Amniotic epithelial cell (primary cell): ENCODE results near the gene PCDHGB5.
"Not testable (repeated sequence)": the region's sequence is repeated elsewhere in the genome, so short reads cannot be mapped to it uniquely, and the experiment has no call there.

Source experiments
- DNase-seq: peaks from one replicate; pipeline ENCODE4 v3.0.0-alpha.2; 2010; ENCODE audit warnings: low read depth

PCDHGB5 gene

GRCh38 chr5:141382469-141383294 is 15.1 kb upstream of the PCDHGB5 start, which contains the start of gene PCDHGA7:
Gene PCDHGA7 (plus strand): TSS chr5:141382742. CDS start chr5:141382900, 158 bp downstream.
- DNase-seq, result peak; percentile 37

DNA sequence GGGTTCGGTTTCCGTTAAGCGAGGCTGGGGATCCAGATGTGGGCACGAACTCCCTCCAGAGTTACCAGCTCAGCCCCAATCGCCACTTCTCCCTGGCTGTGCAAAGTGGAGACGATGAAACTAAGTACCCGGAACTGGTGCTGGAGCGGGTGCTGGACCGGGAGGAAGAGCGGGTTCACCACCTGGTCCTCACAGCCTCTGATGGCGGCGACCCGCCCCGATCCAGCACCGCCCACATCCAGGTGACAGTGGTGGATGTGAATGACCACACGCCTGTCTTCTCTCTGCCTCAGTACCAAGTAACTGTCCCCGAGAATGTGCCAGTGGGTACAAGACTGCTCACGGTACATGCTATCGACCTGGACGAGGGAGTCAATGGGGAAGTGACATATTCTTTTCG is 14.4 kb upstream of the PCDHGB5 start:
- no peak for DNase-seq

DNA sequence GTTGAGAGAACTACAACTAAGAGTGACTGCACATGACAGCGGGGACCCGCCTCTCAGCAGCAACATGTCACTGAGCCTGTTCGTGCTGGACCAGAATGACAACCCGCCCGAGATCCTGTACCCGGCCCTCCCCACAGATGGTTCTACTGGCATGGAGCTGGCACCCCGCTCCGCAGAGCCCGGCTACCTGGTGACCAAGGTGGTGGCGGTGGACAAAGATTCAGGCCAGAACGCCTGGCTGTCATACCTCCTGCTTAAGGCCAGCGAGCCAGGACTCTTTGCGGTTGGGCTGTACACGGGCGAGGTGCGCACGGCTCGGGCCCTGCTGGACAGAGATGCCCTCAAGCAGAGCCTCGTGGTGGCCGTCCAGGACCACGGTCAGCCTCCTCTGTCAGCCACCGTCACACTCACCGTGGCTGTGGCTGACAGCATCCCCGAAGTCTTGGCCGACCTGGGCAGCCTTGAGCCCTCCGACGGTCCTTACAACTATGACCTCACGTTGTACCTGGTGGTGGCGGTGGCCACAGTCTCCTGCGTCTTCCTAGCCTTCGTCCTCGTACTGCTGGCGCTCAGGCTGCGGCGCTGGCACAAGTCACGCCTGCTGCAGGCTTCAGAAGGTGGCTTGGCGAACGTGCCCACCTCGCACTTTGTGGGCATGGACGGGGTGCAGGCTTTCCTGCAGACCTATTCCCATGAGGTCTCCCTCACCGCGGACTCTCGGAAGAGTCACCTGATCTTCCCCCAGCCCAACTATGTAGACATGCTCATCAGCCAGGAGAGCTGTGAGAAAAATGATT is 13.1 kb upstream of the PCDHGB5 start:
- DNase-seq, result no peak

- DNase-seq, result not testable (repeated sequence)
Observed at GRCh38 chr5:141387557-141388311, 10.0 kb upstream of the PCDHGB5 start, which contains the start of gene PCDHGB4. Gene PCDHGB4 (plus strand): TSS chr5:141387698. CDS start chr5:141387885, 187 bp downstream.

DNA sequence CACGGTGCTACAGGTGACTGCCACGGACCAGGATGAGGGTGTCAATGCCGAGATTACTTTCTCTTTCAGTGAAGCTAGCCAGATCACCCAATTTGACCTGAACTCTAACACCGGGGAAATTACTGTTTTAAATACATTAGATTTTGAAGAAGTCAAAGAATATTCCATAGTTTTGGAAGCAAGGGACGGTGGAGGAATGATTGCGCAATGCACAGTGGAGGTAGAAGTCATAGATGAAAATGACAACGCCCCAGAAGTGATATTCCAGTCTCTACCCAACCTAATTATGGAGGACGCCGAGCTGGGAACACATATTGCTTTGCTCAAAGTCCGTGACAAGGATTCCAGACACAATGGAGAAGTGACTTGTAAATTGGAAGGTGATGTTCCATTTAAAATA is 9.1 kb upstream of the PCDHGB5 start:
- no peak for DNase-seq

DNA sequence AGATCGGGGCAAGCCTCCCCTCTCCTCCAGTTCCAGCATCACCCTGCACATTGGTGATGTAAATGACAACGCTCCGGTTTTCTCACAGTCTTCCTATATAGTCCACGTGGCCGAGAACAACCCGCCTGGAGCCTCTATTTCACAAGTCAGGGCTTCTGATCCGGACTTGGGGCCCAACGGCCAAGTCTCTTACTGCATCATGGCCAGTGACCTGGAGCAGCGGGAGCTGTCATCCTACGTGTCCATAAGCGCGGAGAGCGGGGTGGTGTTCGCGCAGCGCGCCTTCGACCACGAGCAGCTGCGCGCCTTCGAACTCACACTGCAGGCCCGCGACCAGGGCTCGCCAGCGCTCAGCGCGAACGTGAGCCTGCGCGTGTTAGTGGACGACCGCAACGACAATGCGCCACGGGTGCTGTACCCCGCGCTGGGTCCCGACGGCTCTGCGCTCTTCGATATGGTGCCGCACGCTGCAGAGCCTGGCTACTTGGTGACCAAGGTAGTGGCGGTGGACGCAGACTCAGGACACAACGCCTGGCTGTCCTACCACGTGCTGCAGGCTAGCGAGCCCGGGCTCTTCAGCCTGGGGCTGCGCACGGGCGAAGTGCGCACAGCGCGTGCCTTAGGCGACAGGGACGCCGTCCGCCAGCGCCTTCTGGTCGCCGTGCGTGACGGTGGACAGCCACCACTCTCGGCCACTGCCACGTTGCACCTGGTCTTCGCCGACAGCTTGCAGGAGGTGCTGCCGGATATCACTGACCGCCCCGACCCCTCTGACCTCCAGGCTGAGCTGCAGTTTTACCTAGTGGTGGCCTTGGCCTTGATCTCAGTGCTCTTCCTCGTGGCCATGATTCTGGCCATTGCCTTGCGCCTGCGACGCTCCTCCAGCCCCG is 8.3 kb upstream of the PCDHGB5 start:
- DNase-seq, result no peak

DNA sequence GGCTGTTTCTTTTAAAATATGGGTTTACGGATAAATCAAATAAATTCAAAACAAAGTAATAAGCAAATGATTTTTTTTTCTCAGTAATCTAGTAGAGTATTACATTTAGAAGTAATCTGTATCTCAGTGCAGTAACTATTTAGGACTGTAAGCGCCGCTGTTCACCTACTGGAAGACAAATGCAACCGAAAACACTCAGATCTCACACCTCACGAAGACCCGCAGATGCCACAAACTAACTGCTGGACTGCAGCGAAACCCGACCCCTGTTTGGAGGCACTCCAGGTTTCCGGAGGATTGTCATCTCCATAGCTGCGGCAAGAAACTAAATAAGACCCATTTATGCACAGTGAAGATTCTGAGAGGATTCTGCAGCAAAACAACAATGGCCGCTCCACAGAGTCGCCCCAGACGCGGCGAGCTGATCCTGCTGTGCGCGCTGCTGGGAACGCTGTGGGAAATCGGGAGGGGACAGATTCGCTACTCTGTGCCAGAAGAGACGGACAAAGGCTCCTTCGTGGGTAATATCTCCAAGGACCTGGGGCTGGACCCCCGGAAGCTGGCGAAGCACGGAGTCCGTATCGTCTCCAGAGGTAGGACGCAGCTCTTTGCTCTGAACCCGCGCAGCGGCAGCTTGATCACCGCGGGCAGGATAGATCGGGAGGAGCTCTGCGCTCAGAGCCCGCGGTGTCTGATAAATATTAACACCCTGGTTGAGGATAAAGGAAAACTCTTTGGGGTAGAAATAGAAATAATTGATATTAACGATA is 5.1 kb upstream of the PCDHGB5 start, which contains the start of gene PCDHGA8:
Gene PCDHGA8, plus strand, starts transcription at position 205 of the 770 bp plus-strand sequence. Its CDS starts 181 bp downstream, at position 386.
- DNase-seq, result no peak

DNA sequence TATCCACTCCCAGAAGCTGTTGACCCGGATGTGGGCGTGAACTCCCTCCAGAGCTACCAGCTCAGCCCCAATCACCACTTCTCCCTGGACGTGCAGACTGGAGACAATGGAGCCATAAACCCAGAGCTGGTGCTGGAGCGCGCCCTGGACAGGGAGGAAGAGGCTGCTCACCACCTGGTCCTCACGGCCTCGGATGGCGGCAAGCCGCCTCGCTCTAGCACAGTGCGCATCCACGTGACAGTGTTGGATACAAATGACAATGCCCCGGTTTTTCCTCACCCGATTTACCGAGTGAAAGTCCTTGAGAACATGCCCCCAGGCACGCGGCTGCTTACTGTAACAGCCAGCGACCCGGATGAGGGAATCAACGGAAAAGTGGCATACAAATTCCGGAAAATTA is 4.5 kb upstream of the PCDHGB5 start:
- no peak for DNase-seq

GRCh38 chr5:141394401-141395187 is 3.2 kb upstream of the PCDHGB5 start:
- not testable (repeated sequence) for DNase-seq

GRCh38 chr5:141398608-141399007 is 861 bp downstream of the PCDHGB5 start:
- no peak for DNase-seq

- DNase-seq, result no peak
Observed at GRCh38 chr5:141399555-141400258, 2.0 kb downstream of the PCDHGB5 start.

DNA sequence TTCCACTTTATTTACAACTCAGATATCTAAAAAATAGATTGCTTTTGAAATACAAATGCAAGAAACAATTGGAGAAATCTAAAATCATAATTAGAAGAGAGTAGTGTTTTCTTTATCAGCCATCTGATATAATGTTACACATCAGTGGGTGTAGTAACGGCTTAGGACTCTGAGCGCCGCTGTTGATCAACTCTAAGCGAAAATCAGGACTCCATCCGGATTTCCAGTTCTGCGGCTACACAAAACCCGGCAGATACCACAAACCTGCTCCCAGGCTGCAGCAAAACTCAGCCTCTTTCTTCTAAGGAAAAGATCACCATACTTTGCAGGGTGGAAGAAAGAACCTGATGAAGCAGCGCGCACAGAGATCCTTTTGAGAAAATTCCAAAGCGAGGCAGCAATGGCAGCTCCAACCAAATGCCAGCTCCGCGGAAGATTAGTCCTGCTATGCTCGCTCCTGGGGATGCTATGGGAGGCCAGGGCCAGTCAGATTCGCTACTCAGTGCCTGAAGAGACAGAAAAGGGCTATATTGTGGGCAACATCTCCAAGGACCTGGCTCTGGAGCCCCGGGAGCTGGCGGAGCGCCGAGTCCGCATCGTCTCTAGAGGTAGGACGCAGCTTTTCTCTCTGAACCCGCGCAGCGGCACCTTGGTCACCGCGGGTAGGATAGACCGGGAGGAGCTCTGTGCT is 5.0 kb downstream of the PCDHGB5 start, which contains the start of gene PCDHGA9:
Gene PCDHGA9, plus strand, starts transcription at position 226 of the 691 bp plus-strand sequence. Its CDS starts 175 bp downstream, at position 401.
- DNase-seq, result peak; percentile 41

GRCh38 chr5:141403387-141403786 is 5.6 kb downstream of the PCDHGB5 start:
- DNase-seq, result no peak

DNA sequence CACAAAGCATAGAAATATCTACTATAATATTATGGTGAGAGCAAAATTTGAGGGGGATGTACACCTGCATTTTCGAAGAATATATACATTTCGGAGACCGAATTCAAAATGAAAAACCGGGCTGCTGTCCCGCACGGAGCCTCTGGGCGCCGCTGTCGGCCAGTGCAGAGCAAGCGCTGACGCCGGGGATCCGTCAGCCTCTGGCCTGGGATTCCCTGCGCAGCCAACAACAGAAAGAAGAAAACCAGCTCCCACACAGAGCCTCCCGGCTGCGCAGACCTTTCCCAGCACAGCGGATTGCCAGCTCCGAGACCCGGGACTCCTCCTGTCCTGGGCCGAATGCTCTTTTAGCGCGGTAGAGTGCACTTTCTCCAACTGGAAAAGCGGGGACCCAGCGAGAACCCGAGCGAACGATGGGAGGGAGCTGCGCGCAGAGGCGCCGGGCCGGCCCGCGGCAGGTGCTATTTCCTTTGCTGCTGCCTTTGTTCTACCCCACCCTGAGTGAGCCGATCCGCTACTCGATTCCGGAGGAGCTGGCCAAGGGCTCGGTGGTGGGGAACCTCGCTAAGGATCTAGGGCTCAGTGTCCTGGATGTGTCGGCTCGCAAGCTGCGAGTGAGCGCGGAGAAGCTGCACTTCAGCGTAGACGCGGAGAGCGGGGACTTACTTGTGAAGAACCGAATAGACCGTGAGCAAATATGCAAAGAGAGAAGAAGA is 10.2 kb downstream of the PCDHGB5 start, which contains the start of gene PCDHGB6:
Gene PCDHGB6, plus strand, starts transcription at position 232 of the 716 bp plus-strand sequence. Its CDS starts 182 bp downstream, at position 414.
- DNase-seq, result peak; percentile 34

DNA sequence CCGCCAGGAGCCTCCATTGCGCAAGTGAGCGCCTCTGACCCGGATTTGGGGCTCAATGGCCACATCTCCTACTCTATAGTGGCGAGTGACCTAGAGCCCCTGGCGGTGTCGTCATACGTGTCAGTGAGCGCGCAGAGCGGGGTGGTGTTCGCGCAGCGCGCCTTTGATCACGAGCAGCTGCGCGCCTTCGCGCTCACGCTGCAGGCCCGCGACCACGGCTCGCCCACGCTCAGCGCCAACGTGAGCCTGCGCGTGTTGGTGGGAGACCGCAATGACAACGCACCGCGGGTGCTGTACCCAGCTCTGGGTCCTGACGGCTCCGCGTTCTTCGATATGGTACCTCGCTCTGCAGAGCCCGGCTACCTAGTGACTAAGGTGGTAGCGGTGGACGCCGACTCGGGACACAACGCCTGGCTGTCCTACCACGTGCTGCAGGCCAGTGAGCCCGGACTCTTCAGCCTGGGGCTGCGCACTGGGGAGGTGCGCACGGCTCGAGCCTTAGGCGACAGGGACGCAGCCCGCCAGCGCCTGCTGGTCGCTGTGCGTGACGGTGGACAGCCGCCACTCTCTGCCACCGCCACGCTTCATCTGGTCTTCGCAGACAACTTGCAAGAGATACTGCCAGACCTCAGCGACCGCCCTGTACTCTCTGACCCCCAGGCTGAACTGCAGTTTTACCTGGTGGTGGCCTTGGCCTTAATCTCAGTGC is 12.0 kb downstream of the PCDHGB5 start:
- DNase-seq, result no peak

- DNase-seq, result no peak
Observed at GRCh38 chr5:141411575-141411974, 13.8 kb downstream of the PCDHGB5 start.
